WTC11 (cell line): ENCODE data around the gene NCAPH2.

Source experiments
- CBFB ChIP-seq: sonication (generic); formaldehyde crosslinking; IDR thresholded peaks from 2 replicates; pipeline ENCODE4 v1.8.1; 2022; ENCODE audit warnings: mild to moderate bottlenecking, low read depth, missing genetic modification reagents
- FOXK1 ChIP-seq: sonication (generic); formaldehyde crosslinking; IDR thresholded peaks from 2 replicates; pipeline ENCODE4 v1.8.0; 2022; ENCODE audit warnings: mild to moderate bottlenecking, moderate library complexity, missing genetic modification reagents
- JUN ChIP-seq: sonication (generic); formaldehyde crosslinking; IDR thresholded peaks from 2 replicates; pipeline ENCODE4 v1.8.0; 2023; ENCODE audit warnings: mild to moderate bottlenecking, missing genetic modification reagents
- NFATC4 ChIP-seq: fragments of 250-450 bp; sonication (Bioruptor Pico); IDR thresholded peaks from 2 replicates; pipeline ENCODE4 v1.9.0; 2021; ENCODE audit warnings: mild to moderate bottlenecking
- NR2C2 ChIP-seq: sonication (generic); formaldehyde crosslinking; IDR thresholded peaks from 2 replicates; pipeline ENCODE4 v1.8.0; 2022; ENCODE audit warnings: mild to moderate bottlenecking, missing genetic modification reagents
- SP1 ChIP-seq: sonication (generic); formaldehyde crosslinking; conservative IDR thresholded peaks from 2 replicates; pipeline ENCODE4 v1.8.1; 2022; ENCODE audit warnings: missing genetic modification reagents
- TEAD4 ChIP-seq: sonication (generic); formaldehyde crosslinking; IDR thresholded peaks from 2 replicates; pipeline ENCODE4 v1.8.0; 2022; ENCODE audit warnings: mild to moderate bottlenecking, missing genetic modification reagents
- TP53 ChIP-seq: sonication (generic); formaldehyde crosslinking; IDR thresholded peaks from 2 replicates; pipeline ENCODE4 v1.8.1; 2023; ENCODE audit warnings: mild to moderate bottlenecking, missing genetic modification reagents
- TF ChIP-seq, protein P1 (sequence below): fragments of 200-600 bp; IDR thresholded peaks from 2 replicates; pipeline ENCODE4 v1.8.0; 2022; ENCODE audit warnings: antibody characterized with exemption
- TF ChIP-seq, protein P2 (sequence below): sonication (generic); formaldehyde crosslinking; IDR thresholded peaks from 2 replicates; pipeline ENCODE4 v1.8.1; 2022; ENCODE audit warnings: missing genetic modification reagents, borderline replicate concordance
- TF ChIP-seq, protein P3 (sequence below): sonication (generic); formaldehyde crosslinking; IDR thresholded peaks from 2 replicates; pipeline ENCODE4 v1.8.0; 2023; ENCODE audit warnings: mild to moderate bottlenecking, missing genetic modification reagents
- TF ChIP-seq, protein P4 (sequence below): sonication (generic); formaldehyde crosslinking; IDR thresholded peaks from 2 replicates; pipeline ENCODE4 v1.8.0; 2022; ENCODE audit warnings: mild to moderate bottlenecking, missing genetic modification reagents

DNA sequence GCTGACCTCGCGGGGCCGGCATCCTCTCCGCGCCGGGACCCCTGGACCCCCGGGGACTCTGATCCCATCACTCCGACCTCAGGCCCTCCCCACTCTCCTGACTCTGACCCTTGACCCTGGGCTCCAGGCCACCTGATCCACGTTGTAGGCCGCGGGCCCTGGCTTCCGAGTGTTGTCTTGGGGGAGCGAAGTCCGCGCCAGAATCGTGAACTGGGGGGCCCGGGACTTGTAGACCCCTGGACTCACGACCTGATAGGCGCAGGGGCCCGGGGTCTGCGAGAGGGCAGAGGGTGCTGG, 22.5 kb downstream of the NCAPH2 start:
- TF ChIP-seq TEAD4 (no peak), FOXK1 (no peak), JUN (no peak), CBFB (CRISPR knock-in tag) (no peak), NFATC4 (CRISPR knock-in tag) (no peak), TP53 (CRISPR knock-in tag) (no peak), NR2C2 (no peak), SP1 (no peak)
- TF ChIP-seq, protein P1, sequence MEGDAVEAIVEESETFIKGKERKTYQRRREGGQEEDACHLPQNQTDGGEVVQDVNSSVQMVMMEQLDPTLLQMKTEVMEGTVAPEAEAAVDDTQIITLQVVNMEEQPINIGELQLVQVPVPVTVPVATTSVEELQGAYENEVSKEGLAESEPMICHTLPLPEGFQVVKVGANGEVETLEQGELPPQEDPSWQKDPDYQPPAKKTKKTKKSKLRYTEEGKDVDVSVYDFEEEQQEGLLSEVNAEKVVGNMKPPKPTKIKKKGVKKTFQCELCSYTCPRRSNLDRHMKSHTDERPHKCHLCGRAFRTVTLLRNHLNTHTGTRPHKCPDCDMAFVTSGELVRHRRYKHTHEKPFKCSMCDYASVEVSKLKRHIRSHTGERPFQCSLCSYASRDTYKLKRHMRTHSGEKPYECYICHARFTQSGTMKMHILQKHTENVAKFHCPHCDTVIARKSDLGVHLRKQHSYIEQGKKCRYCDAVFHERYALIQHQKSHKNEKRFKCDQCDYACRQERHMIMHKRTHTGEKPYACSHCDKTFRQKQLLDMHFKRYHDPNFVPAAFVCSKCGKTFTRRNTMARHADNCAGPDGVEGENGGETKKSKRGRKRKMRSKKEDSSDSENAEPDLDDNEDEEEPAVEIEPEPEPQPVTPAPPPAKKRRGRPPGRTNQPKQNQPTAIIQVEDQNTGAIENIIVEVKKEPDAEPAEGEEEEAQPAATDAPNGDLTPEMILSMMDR = no peak
- TF ChIP-seq, protein P2, sequence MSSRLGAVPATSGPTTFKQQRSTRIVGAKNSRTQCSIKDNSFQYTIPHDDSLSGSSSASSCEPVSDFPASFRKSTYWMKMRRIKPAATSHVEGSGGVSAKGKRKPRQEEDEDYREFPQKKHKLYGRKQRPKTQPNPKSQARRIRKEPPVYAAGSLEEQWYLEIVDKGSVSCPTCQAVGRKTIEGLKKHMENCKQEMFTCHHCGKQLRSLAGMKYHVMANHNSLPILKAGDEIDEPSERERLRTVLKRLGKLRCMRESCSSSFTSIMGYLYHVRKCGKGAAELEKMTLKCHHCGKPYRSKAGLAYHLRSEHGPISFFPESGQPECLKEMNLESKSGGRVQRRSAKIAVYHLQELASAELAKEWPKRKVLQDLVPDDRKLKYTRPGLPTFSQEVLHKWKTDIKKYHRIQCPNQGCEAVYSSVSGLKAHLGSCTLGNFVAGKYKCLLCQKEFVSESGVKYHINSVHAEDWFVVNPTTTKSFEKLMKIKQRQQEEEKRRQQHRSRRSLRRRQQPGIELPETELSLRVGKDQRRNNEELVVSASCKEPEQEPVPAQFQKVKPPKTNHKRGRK = no peak
- TF ChIP-seq, protein P3, sequence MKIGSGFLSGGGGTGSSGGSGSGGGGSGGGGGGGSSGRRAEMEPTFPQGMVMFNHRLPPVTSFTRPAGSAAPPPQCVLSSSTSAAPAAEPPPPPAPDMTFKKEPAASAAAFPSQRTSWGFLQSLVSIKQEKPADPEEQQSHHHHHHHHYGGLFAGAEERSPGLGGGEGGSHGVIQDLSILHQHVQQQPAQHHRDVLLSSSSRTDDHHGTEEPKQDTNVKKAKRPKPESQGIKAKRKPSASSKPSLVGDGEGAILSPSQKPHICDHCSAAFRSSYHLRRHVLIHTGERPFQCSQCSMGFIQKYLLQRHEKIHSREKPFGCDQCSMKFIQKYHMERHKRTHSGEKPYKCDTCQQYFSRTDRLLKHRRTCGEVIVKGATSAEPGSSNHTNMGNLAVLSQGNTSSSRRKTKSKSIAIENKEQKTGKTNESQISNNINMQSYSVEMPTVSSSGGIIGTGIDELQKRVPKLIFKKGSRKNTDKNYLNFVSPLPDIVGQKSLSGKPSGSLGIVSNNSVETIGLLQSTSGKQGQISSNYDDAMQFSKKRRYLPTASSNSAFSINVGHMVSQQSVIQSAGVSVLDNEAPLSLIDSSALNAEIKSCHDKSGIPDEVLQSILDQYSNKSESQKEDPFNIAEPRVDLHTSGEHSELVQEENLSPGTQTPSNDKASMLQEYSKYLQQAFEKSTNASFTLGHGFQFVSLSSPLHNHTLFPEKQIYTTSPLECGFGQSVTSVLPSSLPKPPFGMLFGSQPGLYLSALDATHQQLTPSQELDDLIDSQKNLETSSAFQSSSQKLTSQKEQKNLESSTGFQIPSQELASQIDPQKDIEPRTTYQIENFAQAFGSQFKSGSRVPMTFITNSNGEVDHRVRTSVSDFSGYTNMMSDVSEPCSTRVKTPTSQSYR (CRISPR knock-in tag) = no peak
- TF ChIP-seq, protein P4, sequence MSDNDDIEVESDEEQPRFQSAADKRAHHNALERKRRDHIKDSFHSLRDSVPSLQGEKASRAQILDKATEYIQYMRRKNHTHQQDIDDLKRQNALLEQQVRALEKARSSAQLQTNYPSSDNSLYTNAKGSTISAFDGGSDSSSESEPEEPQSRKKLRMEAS (CRISPR knock-in tag) = no peak
